Measurements from ENCODE around the gene SNF8. TPM values are rescaled to one million over a fixed set of nuclear protein-coding genes. Genes with fewer than 3 reads are reported as not detected.

SNF8 gene
- total and polyA plus RNA-seq, 8 donors, result 34.9 to 78.6 (median 47.9) TPM

- H3K27ac ChIP-seq, result no peak overlapping the region
- H3K27me3 ChIP-seq, result no peaks in the 10 kb centered on the region
- H3K9me3 ChIP-seq, result no peaks in the 10 kb centered on the region
- intact Hi-C loops (cut with DNase I), result no loop called here
- WGBS, 2 donors, result 83 to 94% methylated on average over 2 of the region's 2 CpGs
- FAIRE-seq (no peak), ATAC-seq (no peak), DNase-seq (no peak)
- H3K36me3 ChIP-seq, result peaks cover 0 to under 1% (median 0%) of the 10 kb centered on the region in 3 donors
- no peak overlapping the region for H3K4me3 ChIP-seq
- H3K4me1 ChIP-seq, result peaks cover 5 to 18% (median 9%) of the 10 kb centered on the region in 3 donors
- TF ChIP-seq, protein P1, sequence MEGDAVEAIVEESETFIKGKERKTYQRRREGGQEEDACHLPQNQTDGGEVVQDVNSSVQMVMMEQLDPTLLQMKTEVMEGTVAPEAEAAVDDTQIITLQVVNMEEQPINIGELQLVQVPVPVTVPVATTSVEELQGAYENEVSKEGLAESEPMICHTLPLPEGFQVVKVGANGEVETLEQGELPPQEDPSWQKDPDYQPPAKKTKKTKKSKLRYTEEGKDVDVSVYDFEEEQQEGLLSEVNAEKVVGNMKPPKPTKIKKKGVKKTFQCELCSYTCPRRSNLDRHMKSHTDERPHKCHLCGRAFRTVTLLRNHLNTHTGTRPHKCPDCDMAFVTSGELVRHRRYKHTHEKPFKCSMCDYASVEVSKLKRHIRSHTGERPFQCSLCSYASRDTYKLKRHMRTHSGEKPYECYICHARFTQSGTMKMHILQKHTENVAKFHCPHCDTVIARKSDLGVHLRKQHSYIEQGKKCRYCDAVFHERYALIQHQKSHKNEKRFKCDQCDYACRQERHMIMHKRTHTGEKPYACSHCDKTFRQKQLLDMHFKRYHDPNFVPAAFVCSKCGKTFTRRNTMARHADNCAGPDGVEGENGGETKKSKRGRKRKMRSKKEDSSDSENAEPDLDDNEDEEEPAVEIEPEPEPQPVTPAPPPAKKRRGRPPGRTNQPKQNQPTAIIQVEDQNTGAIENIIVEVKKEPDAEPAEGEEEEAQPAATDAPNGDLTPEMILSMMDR (IDR thresholded peaks at IDR 0.05), result no peak
Measured at GRCh38 chr17:48890086-48890485, 54.6 kb downstream of the SNF8 start.

DNA sequence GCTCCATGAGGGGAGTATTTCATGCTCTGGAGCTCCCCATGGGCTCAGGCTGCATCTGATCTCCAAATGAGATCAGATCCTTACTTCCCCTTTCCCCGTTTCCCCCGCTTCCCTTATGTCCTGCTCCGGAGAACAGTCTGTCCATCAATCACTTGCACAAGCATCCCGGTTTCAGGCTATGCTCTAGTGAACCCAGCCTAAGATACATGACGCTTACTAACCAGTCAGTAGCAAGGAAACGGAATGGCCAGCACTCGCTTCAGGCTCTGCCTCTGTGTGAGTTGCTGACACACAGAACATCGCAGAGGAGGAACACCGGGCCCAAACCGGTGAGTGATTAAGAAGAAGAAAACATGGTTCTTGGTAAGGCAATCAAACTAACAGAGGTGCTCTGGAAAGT, 61.5 kb downstream of the SNF8 start:
- Histone ChIP-seq H3K27me3 (no peaks in the 10 kb centered on the region), H3K36me3 (no peaks in the 10 kb centered on the region), H3K4me3 (no peak overlapping the region), H3K9me3 (no peaks in the 10 kb centered on the region), H3K27ac (no peak overlapping the region), H3K4me1 (no peaks in the 10 kb centered on the region)
- DNase-seq (no peak), ATAC-seq (no peak), FAIRE-seq (no peak)
- TF ChIP-seq, protein P1 (IDR thresholded peaks at IDR 0.05), result no peak
- intact Hi-C loops (cut with DNase I), result loop anchor here in 2 of 3 donors (5.0 to 10.0 kb wide), 2 partner anchors 158 to 206 kb away; partner anchors contain the start of genes HOXB13 (in 2 of the 2), PRAC1 (in 2 of the 2) and PRAC2 (in 2 of the 2)
- 46 to 57% methylated on average over 10 of the region's 10 CpGs for WGBS, 2 donors

GRCh38 chr17:48882272-48882671, 62.4 kb downstream of the SNF8 start:
- H3K4me3 ChIP-seq, result no peak overlapping the region
- no peaks in the 10 kb centered on the region for H3K36me3 ChIP-seq
- WGBS, 2 donors, result 78 to 94% methylated on average over 2 of the region's 2 CpGs
- no peak for FAIRE-seq
- H3K9me3 ChIP-seq, result no peaks in the 10 kb centered on the region
- intact Hi-C loops (cut with DNase I), result loop anchor here in 2 of 3 donors (5.0 to 10.0 kb wide), 2 partner anchors 157 to 205 kb away; partner anchors contain the start of genes HOXB13 (in 2 of the 2), PRAC1 (in 2 of the 2) and PRAC2 (in 2 of the 2)
- H3K27me3 ChIP-seq, result no peaks in the 10 kb centered on the region
- TF ChIP-seq, protein P1 (IDR thresholded peaks at IDR 0.05), result no peak
- H3K27ac ChIP-seq, result no peak overlapping the region
- no peak for ATAC-seq
- H3K4me1 ChIP-seq, result no peaks in the 10 kb centered on the region
- no peak for DNase-seq

Other genes with a start within 250 kb of the SNF8 start
- not detected for gene PRAC1, start 222.3 kb downstream of the SNF8 start, total RNA-seq
- not detected for gene PRAC1, start 222.3 kb downstream of the SNF8 start, polyA plus RNA-seq
- gene PRAC2, start 221.7 kb downstream of the SNF8 start, total RNA-seq, result not detected
- not detected for gene PRAC2, start 221.7 kb downstream of the SNF8 start, polyA plus RNA-seq
- gene HOXB13, start 216.1 kb downstream of the SNF8 start, total RNA-seq, result under 1 TPM in 1 of 6 donors, not detected in 5; 0.06 TPM
- not detected for gene HOXB13, start 216.1 kb downstream of the SNF8 start, polyA plus RNA-seq
- under 1 TPM; 0.40 to 0.98 (median 0.67) TPM for gene TTLL6, start 127.6 kb downstream of the SNF8 start, total RNA-seq
- 1 to 10 TPM; 1.9 to 6.0 TPM for gene TTLL6, start 127.6 kb downstream of the SNF8 start, polyA plus RNA-seq
- 10 to 100 TPM; 45.2 to 66.0 (median 57.4) TPM for gene CALCOCO2, start 113.8 kb downstream of the SNF8 start, total RNA-seq
- 10 to 100 TPM; 31.2 to 63.9 TPM for gene CALCOCO2, start 113.8 kb downstream of the SNF8 start, polyA plus RNA-seq
- gene ATP5MC1, start 52.1 kb downstream of the SNF8 start, total RNA-seq, result 10 to 100 TPM; 13.1 to 38.2 (median 32.3) TPM
- 100 to 1,000 TPM in 1 of 2 donors, 10 to 100 TPM in 1; 81.8 to 113 TPM for gene ATP5MC1, start 52.1 kb downstream of the SNF8 start, polyA plus RNA-seq
- gene UBE2Z, start 36.4 kb downstream of the SNF8 start, total RNA-seq, result 10 to 100 TPM; 20.1 to 52.5 (median 23.7) TPM
- 10 to 100 TPM; 22.0 to 32.5 TPM for gene UBE2Z, start 36.4 kb downstream of the SNF8 start, polyA plus RNA-seq
- not detected for gene GIP, start 23.8 kb upstream of the SNF8 start, total RNA-seq
- not detected for gene GIP, start 23.8 kb upstream of the SNF8 start, polyA plus RNA-seq
- gene IGF2BP1, start 52.5 kb upstream of the SNF8 start, total RNA-seq, result 1 to 10 TPM in 1 of 6 donors, not detected in 5; 1.0 TPM
- under 1 TPM in 1 of 2 donors, not detected in 1; under 0.01 TPM for gene IGF2BP1, start 52.5 kb upstream of the SNF8 start, polyA plus RNA-seq
- under 1 TPM in 1 of 6 donors, not detected in 5; 0.03 TPM for gene B4GALNT2, start 187.9 kb upstream of the SNF8 start, total RNA-seq
- gene B4GALNT2, start 187.9 kb upstream of the SNF8 start, polyA plus RNA-seq, result not detected